Measurements from ENCODE around the gene PCDHB12. TPM values are rescaled to one million over a fixed set of nuclear protein-coding genes. Genes with fewer than 3 reads are reported as not detected.
"Not testable (repeated sequence)": the region's sequence is repeated elsewhere in the genome, so short reads cannot be mapped to it uniquely, and the experiment has no call there.

PCDHB12 gene
- polyA plus RNA-seq, 1 of the 3 experiments (the other 2 are of a cell fraction): 1.9 TPM

DNA sequence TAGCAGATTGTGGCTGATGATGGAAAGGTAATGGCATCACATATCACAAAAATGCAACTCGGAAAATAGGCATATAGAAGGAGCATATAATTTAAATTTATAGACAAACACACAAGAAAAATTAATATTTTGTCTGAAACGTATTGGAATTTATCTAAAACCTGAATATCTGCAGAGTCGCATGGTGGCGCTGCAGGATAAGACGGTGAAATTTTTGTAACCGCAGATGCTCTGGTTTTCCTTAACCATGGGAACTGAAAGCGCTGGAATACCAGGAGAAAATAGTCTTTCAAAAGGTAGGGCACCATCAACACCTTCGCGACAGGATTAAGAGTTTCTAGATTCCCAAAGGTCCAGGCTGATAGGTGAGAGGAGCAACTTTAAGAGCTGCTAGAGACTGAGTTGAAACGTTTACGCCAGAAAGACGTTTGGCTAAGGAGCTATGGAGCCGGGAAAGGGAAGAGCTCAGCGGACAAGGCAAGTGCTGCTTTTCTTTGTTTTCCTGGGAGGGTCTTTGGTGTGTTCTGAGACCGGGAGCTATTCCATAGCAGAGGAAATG is 25.7 kb downstream of the PCDHB12 start:
- H3K4me1 ChIP-seq (ENCODE audit: control insufficient read depth in 1 of 2, insufficient read depth in 2 of 2, low read depth in 1 of 2, low read length in 1 of 2): no peaks in the 10 kb centered on the region
- H3K27ac ChIP-seq (ENCODE audit: low read depth in 2 of 2, low read length in 1 of 2): no peak overlapping the region
- H3F3A ChIP-seq (replicated peaks; ENCODE audit: insufficient read depth): peaks cover 3% of the 10 kb centered on the region
- POLR2A ChIA-PET: interaction anchor here (1.0 kb wide), 1 partner anchor 11 kb away, joined by 3 read pairs; the partner anchor contains the start of gene PCDHB14
- no peak overlapping the region for H3K4me2 ChIP-seq
- H3K9ac ChIP-seq: no peak overlapping the region
- H2AFZ ChIP-seq (ENCODE audit: low read depth): 0 out of 2 replicates have a peak overlapping the region, but pooled peaks have one; percentile 15
- H3K27me3 ChIP-seq (ENCODE audit: insufficient read depth): no peaks in the 10 kb centered on the region
- peak overlapping the region; percentile 11 to 33; a peak in 3 of 4 replicates for H3K4me3 ChIP-seq (ENCODE audit: low read depth in 2 of 2, low read length in 1 of 2)
- CTCF ChIA-PET: interaction anchor here (0.6 to 2.8 kb wide), 15 partner anchors 10 to 330 kb away, joined by 3 to 21 read pairs (median 3); partner anchors contain the start of genes PCDHB11, PCDHB14, PCDHB16 and PCDHB3
- no peaks in the 10 kb centered on the region for H4K20me1 ChIP-seq (ENCODE audit: insufficient read depth)
- H3K9me2 ChIP-seq: no peaks in the 10 kb centered on the region
- no peak for DNase-seq
- TF ChIP-seq RAD21 (IDR thresholded peaks at IDR 0.05; ENCODE audit: low read length): peak; percentile 49
- TF ChIP-seq, protein P1, sequence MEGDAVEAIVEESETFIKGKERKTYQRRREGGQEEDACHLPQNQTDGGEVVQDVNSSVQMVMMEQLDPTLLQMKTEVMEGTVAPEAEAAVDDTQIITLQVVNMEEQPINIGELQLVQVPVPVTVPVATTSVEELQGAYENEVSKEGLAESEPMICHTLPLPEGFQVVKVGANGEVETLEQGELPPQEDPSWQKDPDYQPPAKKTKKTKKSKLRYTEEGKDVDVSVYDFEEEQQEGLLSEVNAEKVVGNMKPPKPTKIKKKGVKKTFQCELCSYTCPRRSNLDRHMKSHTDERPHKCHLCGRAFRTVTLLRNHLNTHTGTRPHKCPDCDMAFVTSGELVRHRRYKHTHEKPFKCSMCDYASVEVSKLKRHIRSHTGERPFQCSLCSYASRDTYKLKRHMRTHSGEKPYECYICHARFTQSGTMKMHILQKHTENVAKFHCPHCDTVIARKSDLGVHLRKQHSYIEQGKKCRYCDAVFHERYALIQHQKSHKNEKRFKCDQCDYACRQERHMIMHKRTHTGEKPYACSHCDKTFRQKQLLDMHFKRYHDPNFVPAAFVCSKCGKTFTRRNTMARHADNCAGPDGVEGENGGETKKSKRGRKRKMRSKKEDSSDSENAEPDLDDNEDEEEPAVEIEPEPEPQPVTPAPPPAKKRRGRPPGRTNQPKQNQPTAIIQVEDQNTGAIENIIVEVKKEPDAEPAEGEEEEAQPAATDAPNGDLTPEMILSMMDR (IDR thresholded peaks at IDR 0.05): peak; percentile 46
- TF ChIP-seq GABPA (IDR thresholded peaks at IDR 0.05; ENCODE audit: low read depth): no peak
- no peak for TF ChIP-seq GATA2 (CRISPR knock-in tag; IDR thresholded peaks at IDR 0.05)
- peaks cover 0 to 6% of the 10 kb centered on the region in 2 experiments for H3K36me3 ChIP-seq (replicated peaks in 1 of 2; ENCODE audit: control insufficient read depth in 1 of 2, insufficient read depth in 2 of 2, low read length in 1 of 2)
- peaks cover 15% of the 10 kb centered on the region for H3K9me3 ChIP-seq
- 24% methylated on average over 15 of the region's 15 CpGs for WGBS (ENCODE audit: low lambda C conversion rate)
- no peaks in the 10 kb centered on the region for H3K79me2 ChIP-seq (ENCODE audit: insufficient read depth)

DNA sequence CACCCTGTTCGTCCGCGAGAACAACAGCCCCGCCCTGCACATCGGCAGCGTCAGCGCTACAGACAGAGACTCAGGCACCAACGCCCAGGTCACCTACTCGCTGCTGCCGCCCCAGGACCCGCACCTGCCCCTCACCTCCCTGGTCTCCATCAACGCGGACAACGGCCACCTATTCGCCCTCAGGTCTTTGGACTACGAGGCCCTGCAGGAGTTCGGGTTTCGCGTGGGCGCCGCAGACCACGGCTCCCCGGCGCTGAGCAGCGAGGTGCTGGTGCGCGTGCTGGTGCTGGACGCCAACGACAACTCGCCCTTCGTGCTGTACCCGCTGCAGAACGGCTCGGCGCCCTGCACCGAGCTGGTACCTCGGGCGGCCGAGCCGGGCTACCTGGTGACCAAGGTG is 27.4 kb downstream of the PCDHB12 start:
- not testable (repeated sequence) for H3K79me2 ChIP-seq (ENCODE audit: insufficient read depth); DNase-seq

DNA sequence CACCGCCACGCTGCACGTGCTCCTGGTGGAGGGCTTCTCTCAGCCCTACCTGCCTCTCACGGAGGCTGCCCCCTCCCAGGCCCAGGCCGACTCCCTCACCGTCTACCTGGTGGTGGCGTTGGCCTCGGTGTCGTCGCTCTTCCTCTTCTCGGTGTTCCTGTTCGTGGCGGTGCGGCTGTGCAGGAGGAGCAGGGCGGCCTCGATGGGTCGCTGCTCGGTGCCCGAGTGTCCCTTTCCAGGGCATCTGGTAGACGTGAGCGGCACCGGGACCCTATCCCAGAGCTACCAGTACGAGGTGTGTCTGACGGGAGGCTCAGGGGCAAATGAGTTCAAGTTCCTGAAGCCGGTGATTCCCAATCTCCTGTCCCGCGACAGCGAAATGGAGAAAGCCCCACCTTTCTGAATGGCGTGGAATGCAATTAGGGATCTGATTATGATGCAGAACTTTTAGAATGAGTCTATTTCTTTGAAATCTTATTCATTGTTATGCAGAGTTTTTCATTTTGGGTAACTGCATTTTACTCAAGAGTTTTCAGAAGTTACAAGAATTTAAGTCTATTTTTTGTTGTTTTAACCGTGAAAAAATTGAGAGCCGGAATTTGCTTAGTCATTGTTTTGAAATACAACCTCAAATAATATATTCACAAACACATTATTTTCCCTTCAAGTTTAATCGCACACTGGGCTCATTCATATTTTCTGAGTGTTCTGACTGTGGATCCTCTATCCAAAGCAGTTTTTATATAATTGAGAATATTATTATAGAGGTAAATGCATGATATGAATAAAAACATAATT is 28.2 kb downstream of the PCDHB12 start:
- Histone ChIP-seq H3K9ac (no peak overlapping the region), H3F3A (replicated peaks; ENCODE audit: insufficient read depth) (peaks cover 3% of the 10 kb centered on the region), H3K9me2 (no peaks in the 10 kb centered on the region), H3K4me3 (ENCODE audit: low read depth in 2 of 2, low read length in 1 of 2) (no peak overlapping the region; a peak in 1 of 4 replicates), H3K27me3 (ENCODE audit: insufficient read depth) (no peaks in the 10 kb centered on the region), H3K9me3 (peaks cover 13% of the 10 kb centered on the region), H3K79me2 (ENCODE audit: insufficient read depth) (no peaks in the 10 kb centered on the region), H3K4me2 (no peak overlapping the region), H3K36me3 (replicated peaks in 1 of 2; ENCODE audit: control insufficient read depth in 1 of 2, insufficient read depth in 2 of 2, low read length in 1 of 2) (no peaks in the 10 kb centered on the region), H4K20me1 (ENCODE audit: insufficient read depth) (no peaks in the 10 kb centered on the region), H3K4me1 (ENCODE audit: control insufficient read depth in 1 of 2, insufficient read depth in 2 of 2, low read depth in 1 of 2, low read length in 1 of 2) (no peaks in the 10 kb centered on the region), H2AFZ (ENCODE audit: low read depth) (no peak overlapping the region), H3K27ac (ENCODE audit: low read depth in 2 of 2, low read length in 1 of 2) (no peak overlapping the region)
- CTCF ChIA-PET: no interaction called here
- POLR2A ChIA-PET: no interaction called here
- 74% methylated on average over 26 of the region's 32 CpGs for WGBS (ENCODE audit: low lambda C conversion rate)
- DNase-seq: no peak
- TF ChIP-seq, protein P2, sequence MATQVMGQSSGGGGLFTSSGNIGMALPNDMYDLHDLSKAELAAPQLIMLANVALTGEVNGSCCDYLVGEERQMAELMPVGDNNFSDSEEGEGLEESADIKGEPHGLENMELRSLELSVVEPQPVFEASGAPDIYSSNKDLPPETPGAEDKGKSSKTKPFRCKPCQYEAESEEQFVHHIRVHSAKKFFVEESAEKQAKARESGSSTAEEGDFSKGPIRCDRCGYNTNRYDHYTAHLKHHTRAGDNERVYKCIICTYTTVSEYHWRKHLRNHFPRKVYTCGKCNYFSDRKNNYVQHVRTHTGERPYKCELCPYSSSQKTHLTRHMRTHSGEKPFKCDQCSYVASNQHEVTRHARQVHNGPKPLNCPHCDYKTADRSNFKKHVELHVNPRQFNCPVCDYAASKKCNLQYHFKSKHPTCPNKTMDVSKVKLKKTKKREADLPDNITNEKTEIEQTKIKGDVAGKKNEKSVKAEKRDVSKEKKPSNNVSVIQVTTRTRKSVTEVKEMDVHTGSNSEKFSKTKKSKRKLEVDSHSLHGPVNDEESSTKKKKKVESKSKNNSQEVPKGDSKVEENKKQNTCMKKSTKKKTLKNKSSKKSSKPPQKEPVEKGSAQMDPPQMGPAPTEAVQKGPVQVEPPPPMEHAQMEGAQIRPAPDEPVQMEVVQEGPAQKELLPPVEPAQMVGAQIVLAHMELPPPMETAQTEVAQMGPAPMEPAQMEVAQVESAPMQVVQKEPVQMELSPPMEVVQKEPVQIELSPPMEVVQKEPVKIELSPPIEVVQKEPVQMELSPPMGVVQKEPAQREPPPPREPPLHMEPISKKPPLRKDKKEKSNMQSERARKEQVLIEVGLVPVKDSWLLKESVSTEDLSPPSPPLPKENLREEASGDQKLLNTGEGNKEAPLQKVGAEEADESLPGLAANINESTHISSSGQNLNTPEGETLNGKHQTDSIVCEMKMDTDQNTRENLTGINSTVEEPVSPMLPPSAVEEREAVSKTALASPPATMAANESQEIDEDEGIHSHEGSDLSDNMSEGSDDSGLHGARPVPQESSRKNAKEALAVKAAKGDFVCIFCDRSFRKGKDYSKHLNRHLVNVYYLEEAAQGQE (IDR thresholded peaks at IDR 0.05; ENCODE audit: low read depth, low read length): no peak
- TF ChIP-seq, protein P1 (IDR thresholded peaks at IDR 0.05): no peak
- TF ChIP-seq EZH2phosphoT487 (IDR thresholded peaks at IDR 0.05; ENCODE audit: borderline replicate concordance, low read depth): no peak
- no peak for TF ChIP-seq TCF12 (IDR thresholded peaks at IDR 0.05)
- no peak for TF ChIP-seq ELF1 (IDR thresholded peaks at IDR 0.05)
- no peak for TF ChIP-seq NFIC (IDR thresholded peaks at IDR 0.05; ENCODE audit: borderline replicate concordance)
- TF ChIP-seq JUND (IDR thresholded peaks at IDR 0.05): no peak
- TF ChIP-seq, protein P3, sequence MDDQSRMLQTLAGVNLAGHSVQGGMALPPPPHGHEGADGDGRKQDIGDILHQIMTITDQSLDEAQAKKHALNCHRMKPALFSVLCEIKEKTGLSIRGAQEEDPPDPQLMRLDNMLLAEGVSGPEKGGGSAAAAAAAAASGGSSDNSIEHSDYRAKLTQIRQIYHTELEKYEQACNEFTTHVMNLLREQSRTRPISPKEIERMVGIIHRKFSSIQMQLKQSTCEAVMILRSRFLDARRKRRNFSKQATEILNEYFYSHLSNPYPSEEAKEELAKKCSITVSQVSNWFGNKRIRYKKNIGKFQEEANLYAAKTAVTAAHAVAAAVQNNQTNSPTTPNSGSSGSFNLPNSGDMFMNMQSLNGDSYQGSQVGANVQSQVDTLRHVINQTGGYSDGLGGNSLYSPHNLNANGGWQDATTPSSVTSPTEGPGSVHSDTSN (IDR thresholded peaks at IDR 0.05): no peak

More for the DNA sequence above, 27.4 kb downstream of the PCDHB12 start:
- POLR2A ChIA-PET; H3K9me2 ChIP-seq; CTCF ChIA-PET; H3K4me3 ChIP-seq (ENCODE audit: low read depth in 2 of 2, low read length in 1 of 2); H3K4me2 ChIP-seq; H3K36me3 ChIP-seq (replicated peaks in 1 of 2; ENCODE audit: control insufficient read depth in 1 of 2, insufficient read depth in 2 of 2, low read length in 1 of 2); H3K27me3 ChIP-seq (ENCODE audit: insufficient read depth); H2AFZ ChIP-seq (ENCODE audit: low read depth); H4K20me1 ChIP-seq (ENCODE audit: insufficient read depth); H3K27ac ChIP-seq (ENCODE audit: low read depth in 2 of 2, low read length in 1 of 2); H3K9ac ChIP-seq; H3K4me1 ChIP-seq (ENCODE audit: control insufficient read depth in 1 of 2, insufficient read depth in 2 of 2, low read depth in 1 of 2, low read length in 1 of 2); H3F3A ChIP-seq (replicated peaks; ENCODE audit: insufficient read depth): not testable (repeated sequence)
- 86% methylated on average over 38 of the region's 40 CpGs for WGBS (ENCODE audit: low lambda C conversion rate)
- H3K9me3 ChIP-seq: peaks cover 15% of the 10 kb centered on the region

Data from SK-N-SH (cell line).